GM21381 (cell line): ENCODE results near the gene ZNF688.
"Not testable (repeated sequence)": the region's sequence is repeated elsewhere in the genome, so short reads cannot be mapped to it uniquely, and the experiment has no call there.

Experiments used
- ATAC-seq: cut with Tn5 transposase; IDR thresholded peaks from one replicate; pipeline ENCODE4 v1.9.1; 2021; ENCODE audit warnings: mild to moderate bottlenecking, moderate library complexity; ENCODE audit not compliant: unreplicated experiment

Gene ZNF688

GRCh38 chr16:30571445-30572322 is at the start of gene ZNF688:
TSS of gene ZNF688 (minus strand) at chr16:30571714. CDS start at chr16:30571629, 85 bp downstream.
- peak; percentile 69 for ATAC-seq

DNA sequence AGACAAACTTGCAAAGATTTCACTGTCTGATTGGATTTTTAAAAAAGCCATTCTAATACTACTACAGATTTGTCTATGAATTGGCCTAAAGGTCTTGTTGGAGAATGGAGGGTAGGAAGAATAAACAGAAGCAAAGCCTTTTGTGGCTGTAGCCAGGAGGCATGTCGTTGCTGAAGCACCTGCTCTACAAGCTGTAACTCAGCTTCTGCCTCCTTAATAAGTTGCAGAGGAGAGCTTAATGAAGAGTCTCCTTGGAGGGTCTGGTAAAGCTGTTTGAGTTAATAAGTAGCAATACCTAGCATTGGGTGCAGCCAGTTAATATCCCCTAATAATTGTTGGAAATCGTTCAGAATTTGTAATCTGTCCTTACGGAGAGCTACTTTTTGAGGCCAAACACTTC is 48.7 kb upstream of the ZNF688 start:
- ATAC-seq = no peak

GRCh38 chr16:30619638-30620037 is 48.1 kb upstream of the ZNF688 start:
- ATAC-seq = no peak

DNA sequence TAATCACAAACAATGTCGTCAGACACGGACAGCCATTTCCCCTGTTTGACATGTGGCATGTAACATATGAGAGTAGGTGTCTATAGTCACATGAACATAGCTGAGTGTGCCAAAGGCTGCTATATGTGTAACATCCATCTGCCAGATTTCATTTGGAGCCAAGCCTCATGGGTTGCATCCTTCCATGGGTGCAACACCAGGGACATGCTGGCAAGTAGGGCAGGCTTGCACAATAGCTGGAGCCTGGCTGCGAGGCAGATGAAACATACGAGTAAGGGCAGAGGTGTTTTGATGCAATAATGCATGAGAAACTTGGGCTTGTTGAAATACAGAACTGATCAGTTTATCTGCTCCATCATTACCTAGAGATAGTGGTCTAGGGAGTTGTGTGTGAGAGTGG is 47.7 kb upstream of the ZNF688 start:
- no peak for ATAC-seq

DNA sequence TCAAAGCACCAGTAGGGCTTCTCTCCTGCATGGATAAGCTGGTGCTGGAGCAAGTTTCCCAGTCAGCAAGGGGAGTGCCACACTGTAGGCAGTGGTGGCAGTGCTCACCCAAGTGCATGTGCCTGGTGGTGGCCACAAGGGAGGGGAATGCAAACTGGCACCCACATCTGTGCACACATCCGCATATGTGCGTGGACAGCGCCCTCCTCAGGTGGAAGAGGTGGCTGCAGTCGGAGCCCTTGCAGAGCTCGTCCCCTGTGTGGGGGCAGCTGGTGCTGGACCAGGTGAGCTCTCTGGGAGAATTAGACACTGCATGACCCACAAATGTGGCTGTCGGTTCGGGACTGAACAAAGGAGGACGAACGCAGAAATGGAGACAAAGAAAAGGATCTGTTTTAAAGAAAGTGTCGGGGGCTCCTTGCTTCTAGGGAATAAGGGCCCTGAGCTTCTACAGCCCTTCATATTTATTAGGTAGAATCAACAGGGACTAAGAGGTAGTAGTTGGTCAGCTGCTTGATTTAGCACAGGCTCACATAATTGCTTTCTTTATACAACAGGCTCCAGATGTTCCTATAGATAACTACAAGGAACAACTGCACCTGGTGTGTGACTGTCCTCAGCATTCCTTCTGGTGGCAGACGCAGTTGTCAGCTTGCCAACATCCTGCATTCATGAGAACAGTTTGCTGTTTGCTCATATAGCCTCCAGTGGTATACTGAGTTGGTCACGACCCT is 44.0 kb upstream of the ZNF688 start:
- ATAC-seq = no peak

GRCh38 chr16:30609926-30610839 is 38.7 kb upstream of the ZNF688 start, which contains the start of gene ZNF689:
TSS of gene ZNF689 (minus strand) at chr16:30610389. CDS start at chr16:30610041, 348 bp downstream.
- peak; percentile 80 for ATAC-seq

- ATAC-seq = peak; percentile 32
Measured at GRCh38 chr16:30609002-30609925, 37.8 kb upstream of the ZNF688 start.

- ATAC-seq = no peak
Measured at GRCh38 chr16:30606004-30606403, 34.5 kb upstream of the ZNF688 start.

GRCh38 chr16:30605158-30605557 is 33.6 kb upstream of the ZNF688 start:
- ATAC-seq = no peak

DNA sequence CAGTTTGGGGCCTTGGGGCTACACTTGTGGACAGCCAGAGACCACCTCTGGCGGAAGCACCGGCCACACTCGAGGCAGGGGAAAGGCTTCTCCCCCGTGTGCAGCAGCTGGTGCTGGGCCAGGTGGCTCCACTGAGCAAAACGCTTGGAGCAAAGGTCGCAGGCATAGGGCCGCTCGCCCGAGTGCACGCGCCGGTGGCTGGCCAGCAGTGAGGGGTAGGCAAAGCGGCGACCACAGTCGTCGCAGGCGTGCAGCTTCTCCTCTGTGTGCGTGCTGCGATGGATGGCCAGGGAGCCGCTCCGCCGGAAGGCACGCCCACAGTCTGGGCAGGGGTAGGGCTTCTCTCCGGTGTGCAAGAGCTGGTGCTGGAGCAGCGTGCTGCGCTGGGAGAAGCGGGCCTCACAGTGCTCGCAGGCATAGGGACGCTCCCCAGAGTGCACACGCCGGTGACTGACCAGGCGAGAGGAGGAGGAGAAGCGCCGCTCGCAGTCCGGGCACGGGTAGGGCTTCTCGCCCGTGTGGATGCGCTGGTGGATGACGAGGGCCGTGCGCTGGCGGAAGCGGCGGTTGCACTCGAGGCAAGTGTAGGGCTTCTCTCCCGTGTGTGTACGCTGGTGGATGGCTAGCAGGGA is 32.9 kb upstream of the ZNF688 start:
- no peak for ATAC-seq

- ATAC-seq = no peak
Measured at GRCh38 chr16:30603945-30604315, 32.4 kb upstream of the ZNF688 start.

GRCh38 chr16:30602616-30603277 is 31.2 kb upstream of the ZNF688 start:
- no peak for ATAC-seq

GRCh38 chr16:30601966-30602365 is 30.5 kb upstream of the ZNF688 start:
- ATAC-seq = no peak

DNA sequence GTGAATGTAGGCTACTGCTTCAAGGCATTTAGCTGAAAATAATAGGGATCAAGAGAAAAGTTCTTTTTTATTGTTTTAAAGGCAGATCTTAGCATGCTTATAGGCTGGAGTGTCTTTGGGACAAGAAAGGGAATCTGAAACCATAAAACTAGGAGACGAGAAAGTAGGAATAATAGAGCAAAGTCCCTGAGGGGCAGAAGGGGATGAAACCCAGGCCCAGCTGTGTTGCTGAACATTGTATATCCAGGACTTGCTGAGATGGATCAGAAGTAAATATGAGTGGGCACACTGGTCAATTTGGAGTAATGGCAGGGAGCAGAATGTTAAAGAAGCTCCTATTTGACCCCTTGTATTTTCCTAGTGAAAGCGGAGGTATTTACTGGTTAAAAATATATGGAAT is 29.4 kb upstream of the ZNF688 start:
- ATAC-seq = no peak

DNA sequence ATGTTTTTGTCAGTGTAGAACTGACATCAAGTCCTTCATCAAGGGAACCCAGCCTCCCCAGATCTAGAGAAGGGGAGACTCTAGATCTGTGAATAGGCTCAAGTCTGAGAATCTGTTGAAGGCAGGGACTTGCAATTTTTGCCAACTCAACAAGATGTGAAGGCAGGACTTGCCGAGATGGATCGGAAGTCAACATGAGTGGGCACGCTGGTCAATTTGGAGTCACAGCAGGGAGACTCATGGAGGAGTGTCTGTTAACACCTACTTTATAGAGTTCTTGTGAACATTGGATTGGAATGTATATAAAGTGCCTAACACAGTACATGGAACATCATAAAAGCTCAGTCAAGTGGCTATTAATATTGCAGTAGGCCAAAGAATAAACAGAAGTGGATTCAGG is 28.7 kb upstream of the ZNF688 start:
- ATAC-seq = no peak

DNA sequence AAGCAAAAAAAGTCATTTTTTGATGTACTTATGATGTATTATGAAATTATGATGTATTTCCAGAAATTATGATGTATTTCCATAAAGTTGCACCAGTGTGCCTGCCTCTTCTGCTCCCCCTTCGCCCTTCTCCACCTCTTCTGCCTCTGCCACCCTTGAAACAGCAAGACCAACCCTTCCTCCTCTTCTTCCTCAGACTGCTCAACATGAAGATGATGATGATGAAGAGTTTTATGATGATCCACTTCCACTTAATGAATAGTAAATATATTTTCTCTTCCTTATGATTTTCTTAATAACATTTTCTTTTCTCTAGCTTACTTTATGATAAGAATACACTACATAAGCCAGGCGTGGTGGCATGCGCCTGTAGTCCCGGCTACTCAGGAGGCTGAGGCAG is 21.4 kb upstream of the ZNF688 start:
- no peak for ATAC-seq

- ATAC-seq = not testable (repeated sequence)
Measured at GRCh38 chr16:30590869-30591268, 19.4 kb upstream of the ZNF688 start.

DNA sequence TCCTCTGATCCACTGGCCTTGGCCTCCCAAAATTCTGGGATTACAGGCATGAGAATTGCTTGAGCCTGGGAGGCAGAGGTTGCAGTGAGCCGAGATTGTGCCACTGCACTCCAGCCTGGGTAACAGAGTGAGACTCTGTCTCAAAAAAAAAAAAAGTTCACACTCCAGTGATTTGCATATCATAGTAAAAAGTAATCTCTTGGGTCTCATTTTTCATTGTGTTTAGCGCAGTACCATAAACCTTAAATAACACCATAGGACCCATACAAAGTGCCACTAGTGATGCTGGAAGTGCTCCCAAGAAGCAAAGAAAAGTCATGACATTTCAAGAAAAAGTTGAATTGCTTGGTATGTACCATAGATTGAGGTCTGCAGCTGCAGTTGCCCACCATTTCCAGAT is 18.1 kb upstream of the ZNF688 start:
- ATAC-seq = not testable (repeated sequence)

DNA sequence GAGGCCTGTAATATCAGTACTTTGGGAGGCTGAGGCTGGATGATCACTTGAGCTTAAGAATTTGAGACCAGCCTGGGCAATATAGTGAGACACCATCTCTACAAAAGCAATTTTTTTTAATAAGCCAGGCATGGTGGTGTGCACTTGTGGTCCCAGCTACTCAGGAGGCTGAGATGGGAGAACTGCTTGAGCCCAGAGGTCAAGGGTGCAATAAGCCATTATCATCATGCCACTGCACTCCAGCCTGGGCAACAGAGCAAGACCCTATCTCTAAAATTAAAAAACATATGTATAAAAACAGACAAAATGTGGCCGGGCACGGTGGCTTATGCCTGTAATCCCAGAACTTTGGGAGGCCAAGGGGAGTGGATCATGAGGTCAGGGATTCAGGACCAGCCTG is 17.1 kb upstream of the ZNF688 start:
- no peak for ATAC-seq
